HG02870 (cell line): ENCODE results near the gene CAAP1.
"Not testable (repeated sequence)": the region's sequence is repeated elsewhere in the genome, so short reads cannot be mapped to it uniquely, and the experiment has no call there.

Experiments
- ATAC-seq: cut with Tn5 transposase; IDR thresholded peaks from one replicate; pipeline ENCODE4 v1.9.1; 2021; ENCODE audit warnings: mild to moderate bottlenecking, moderate library complexity; ENCODE audit not compliant: unreplicated experiment

Gene CAAP1, protein sequence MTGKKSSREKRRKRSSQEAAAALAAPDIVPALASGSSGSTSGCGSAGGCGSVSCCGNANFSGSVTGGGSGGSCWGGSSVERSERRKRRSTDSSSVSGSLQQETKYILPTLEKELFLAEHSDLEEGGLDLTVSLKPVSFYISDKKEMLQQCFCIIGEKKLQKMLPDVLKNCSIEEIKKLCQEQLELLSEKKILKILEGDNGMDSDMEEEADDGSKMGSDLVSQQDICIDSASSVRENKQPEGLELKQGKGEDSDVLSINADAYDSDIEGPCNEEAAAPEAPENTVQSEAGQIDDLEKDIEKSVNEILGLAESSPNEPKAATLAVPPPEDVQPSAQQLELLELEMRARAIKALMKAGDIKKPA

DNA sequence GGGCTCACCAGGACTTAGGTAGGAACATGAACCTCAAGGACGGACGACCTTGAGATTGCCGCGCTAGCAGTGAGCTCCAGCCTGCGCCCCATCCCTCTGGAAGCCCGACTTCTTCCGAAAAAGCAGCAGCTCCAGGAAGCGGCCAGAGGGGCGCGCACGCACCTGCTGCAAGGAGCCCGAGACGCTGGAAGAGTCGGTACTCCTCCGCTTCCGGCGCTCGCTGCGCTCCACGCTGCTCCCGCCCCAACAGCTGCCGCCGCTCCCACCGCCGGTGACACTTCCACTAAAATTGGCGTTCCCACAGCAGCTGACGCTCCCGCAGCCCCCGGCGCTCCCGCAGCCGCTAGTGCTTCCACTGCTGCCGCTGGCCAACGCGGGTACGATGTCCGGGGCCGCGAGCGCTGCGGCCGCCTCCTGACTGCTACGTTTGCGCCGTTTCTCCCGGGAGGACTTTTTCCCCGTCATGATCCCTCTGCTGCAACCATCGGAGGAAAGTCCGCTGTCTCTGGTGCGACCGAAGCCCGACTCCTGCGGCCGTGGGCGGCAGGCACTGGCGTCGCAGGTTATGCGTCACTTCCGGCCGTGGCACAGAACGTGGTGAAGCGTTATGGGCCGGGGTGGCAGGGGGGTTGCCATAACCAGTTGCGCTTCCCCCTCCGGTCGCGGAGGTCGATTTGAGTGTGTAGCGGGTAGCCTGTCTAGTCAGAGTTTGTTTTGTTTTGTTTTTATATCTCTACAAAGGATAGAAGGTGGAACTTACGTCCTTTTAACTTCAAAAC lies at the start of gene CAAP1:
Gene CAAP1, minus strand, starts transcription at position 552 of the 779 bp plus-strand sequence. Its CDS starts 87 bp downstream, at position 465.
- ATAC-seq, result peak; percentile 88

DNA sequence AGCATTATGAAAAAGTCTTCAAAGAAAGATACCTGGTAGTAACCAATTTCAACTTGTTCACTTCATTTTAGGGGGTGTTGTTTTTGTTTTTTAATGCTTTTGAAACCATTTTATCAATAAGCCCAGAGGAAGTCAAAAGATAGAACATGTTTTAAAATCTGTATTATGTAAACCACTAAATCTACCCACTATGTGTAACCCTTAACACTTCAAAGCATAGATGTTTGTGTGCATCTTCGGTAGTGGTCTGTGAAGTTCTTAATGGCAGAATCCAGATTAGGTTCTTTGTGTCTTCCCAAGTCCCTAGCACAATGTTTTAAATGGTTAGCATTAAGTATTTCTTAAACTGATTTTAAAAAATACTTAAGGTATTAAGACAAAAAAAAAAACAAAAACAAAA lies 48.2 kb upstream of the CAAP1 start:
- no peak for ATAC-seq

DNA sequence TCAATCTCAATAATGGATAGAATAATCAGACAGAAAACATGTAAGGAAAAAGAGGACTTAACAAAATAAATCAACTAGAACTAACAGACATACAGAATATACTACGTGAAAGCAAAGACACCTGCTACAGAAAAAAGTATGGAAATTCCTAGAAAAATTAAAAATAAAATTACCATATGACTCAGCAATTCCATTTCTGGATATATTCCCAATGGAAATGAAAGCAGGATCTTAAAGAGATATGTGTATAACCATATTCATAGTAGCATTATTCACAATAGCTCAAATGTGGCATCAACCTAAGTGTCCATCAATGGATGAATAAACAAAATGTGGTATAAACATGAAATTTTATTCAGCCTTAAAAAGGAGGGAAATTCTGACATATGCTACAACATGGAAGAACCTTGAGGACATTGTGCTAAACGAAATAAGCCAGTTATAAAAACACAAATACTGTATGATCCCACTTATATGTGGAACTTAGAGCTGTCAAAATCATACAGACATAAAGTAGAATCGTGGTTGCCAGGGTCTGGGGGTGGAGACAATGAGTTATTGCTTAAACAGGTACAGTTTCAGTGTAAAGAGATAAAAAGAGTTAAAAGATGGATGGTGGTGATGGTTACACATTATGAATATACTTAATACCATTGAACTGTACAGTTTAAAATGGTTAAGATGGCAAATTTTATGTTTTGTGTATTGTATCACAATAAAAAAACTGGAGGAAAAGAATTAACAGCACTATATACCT lies 47.5 kb upstream of the CAAP1 start:
- no peak for ATAC-seq

DNA sequence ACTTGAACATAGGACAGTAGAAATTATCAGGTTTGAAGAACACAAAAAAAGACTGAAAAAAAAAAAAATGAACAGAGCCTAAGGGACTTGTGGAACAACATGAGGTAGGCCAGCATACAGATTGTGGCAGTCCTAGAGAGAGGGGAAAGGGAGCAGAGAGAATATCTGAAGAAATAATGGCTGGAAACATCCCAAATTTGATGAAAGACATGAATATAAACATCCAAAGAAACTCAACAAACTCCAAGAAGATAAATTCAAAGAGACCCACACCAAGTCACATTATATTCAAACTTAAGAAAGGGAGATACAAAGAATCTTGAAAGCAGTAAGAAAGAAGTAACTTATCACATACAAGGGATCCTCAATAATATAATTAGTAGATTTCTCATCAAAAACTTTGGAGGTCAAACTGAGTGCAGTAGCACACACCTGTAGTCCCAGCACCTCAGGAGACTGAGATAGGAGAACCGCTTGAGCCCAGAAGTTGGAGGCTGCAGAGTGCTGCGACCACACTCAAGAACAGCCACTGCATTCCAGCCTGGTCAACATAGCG lies 45.3 kb upstream of the CAAP1 start:
- ATAC-seq, result no peak

DNA sequence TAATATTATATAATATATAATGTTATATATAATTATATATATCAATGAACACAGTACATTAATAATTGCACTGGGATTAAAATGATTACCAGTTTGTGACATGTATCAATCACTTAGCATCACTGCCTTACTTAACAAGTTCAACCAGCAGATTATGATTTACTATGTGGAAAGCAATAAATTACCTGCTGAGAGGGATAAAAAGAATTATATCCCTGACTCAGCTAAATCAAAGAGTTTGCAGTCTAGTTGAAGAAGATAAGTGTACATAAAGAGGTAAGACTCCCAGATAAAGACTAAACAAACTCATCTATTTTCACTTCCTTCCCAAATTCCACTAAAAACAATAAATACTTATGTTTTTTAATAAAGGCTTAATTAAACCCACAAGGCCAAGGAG lies 43.2 kb upstream of the CAAP1 start:
- no peak for ATAC-seq

DNA sequence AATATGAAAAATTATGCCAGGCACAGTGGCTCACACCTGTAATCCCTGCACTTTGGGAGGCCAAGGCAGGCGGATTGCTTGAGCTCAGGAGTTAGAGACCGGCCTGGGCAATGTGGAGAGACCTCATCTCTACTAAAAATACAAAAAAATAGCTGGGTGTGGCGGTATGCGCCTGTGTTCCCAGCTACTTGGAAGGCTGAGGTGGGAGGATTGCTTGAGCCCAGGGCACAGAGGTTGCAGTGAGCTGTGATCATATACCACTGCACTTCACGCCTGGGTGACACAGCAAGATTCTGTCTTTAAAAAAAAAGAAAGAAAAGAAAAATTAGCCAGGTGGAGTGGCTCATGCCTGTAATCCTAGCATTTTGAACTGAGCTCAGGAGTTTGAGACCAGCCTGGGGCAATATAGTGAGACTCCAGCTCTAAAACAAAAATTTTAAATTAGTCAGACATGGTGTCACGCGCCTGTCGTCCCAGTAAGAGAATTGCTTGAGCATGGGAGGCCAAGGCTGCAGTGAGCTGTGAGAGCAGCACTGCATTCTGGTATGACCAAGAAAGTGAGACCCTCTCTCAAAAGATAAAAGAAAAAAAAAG lies 36.4 kb upstream of the CAAP1 start:
- no peak for ATAC-seq

DNA sequence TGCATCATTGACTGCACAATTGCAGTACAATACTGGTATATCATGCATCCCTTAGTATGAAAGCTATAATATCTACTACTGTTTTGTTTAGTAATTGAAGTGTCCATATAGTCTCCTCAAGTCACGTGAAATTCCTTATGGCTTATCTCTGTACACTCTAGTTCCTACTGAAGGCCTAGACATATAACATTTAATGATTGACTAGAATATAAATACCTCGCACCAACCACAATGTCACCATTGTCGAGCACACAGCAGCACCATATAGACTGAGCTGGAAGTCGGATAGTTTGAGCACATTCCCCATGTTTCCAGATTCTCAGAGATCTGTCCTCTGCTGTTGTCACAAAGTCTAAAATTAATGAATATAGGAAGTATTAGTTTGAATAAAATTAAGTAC lies 33.0 kb upstream of the CAAP1 start:
- ATAC-seq, result no peak

DNA sequence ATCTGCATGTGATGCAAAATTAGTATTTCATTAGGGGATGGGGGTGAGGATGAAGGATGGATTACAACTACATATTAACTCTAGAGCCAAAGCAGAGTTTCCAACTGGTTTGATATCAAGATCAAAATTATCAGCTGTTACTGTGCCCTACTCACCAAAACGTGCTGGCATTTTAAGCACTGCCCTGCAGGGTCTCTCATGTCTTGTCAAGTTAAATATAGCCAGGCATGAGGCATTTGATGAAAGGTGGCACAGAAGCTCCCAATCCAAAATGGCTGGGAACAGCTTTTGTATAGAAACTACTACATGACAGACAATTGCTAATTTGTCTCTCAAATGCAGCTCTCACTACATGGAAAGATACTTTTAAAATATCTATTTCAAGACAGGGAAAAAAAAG lies 27.1 kb upstream of the CAAP1 start:
- ATAC-seq, result no peak

DNA sequence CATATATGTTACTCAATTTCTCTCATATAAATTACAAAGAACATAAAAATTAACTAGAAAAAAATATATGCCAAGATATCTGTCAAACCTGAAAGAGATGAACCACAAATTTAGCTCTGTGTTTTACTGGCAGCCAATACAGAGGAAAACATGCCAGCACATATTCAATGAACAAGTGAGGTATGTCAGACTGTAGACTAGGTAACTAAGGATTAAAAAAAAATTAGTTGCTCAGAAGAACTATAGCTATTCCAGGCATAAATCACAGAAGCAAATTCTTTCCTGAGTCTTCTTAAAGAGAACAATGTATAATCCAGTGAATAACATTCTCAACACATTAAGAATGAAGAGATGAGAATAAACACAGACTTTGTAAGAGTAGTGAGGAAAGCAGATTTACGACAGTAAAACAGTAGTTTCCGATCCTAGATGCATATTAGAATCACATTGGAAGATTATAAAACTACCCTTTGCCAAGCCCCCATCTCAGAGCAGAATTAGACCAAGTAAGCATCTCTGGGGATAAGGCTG lies 20.6 kb upstream of the CAAP1 start:
- ATAC-seq, result no peak

DNA sequence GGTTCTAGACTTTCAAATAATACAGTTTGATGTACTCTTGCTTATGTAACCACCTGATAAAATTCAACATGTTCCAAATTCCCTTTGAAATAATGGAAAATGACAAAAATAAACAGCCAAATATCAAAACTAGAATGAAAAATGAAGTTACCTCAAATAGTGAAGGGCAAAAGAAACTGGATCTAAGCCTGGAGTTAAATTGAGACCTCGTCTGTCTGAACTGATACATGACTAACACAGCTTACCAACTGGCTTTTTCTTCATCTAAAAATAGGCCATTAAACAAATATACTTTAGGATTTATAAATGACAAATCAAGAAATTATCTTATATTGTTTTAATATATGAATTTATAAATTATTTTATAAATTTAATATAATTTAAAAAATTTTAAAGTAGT lies 12.1 kb upstream of the CAAP1 start:
- no peak for ATAC-seq

DNA sequence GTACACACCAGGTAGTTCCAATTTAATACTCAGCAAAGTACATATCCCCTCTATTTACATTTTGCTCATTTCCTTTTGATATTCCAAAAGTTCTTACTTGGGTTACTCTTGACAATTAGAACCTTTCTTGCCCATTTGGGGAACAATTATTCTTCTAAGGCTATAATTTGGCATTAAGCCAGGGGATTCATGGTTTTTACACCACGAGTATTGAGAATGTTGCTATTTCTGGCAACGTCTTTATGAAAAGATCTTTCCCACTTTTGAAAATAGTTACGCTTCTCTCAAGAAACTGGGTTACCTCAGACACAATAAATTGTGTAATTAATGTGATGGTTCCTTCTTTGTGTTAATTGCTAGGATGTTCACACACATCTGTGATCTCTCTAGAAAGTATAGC lies 11.5 kb upstream of the CAAP1 start:
- no peak for ATAC-seq

DNA sequence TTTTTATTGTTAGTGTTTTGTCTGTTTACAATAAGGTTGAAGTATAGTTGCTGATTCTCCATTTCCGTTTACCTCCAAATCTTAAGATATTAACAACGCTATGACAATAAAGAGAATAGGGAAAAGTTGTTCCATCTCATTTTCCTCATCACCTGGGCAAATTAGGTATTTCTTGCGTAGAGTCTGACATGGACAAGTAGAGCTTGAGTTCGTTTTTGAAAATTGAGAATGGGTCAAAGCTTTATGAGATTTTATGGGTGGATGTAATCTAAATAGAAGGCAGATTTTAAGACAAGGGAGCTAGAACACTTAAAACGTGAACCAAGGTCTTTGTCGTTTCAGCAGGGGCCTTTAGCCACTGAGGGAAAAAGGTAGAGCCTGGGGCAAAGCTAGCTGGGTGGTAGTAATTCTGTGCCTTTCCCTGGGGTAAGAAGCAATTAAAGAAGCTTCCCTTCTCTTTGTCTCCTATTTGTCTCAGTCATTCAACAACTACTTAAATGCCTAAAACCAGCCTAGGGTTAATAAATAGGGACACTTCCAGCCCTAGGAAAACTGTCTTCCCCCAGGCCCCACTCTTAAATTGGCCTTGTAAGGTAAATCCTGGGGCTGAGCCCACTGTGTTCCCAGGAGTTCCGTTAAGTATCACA lies 551 bp upstream of the CAAP1 start:
- no peak for ATAC-seq

DNA sequence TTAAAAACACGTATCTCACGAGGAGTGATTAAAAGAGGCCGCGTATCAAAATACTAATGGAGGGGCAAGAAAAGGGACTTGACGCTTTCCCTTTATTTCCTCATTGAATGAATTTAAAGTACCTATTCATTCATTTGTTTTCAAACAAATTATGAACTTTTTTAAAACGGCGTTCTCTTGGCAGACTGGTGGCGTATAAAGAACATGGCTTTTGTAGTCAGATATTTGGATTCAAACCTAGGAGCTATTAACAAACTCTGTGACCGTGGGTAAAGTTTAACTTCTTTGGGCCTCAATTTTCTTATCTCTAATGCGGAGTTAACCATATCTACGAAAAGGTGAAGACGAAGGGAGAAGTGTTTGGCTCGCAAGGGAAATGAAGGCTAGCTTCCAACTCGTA lies 876 bp downstream of the CAAP1 start:
- no peak for ATAC-seq

DNA sequence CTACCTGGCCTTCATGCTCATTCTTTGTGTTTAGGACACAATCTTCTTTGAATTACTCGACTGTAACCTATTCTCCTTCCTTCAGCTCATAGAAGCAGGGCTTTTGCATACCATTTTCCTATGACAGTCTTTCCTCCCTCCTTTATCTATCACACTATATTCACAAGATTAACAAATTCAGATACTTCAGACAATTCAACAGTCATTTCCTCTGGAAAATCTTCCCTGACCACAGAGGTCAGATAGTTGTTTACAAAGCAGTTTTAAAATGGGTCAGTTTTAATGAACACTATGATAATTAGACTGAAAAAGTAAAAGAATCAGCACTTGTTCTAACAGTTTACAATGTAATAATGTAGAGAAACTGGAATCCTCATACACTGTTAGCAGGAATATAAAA lies 4.3 kb downstream of the CAAP1 start:
- ATAC-seq, result no peak

DNA sequence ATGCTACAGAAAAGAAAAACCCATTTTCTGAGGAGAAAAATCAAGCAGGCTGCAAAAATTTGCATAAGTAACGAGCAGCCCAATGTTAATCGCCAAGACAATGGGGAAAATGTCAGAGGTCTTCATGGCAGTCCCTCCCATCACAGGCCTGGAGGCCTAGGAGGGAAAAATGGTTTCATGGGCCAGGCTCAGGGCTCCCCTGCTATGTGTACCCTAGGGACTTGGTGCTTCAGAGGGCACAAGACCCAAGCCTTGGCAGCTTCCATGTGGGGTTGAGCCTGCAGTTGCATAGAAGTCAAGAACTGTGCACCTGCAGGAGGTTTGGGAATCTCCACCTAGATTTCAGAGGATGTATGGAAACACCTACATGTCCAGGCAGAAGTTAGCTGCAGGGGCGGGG lies 10.4 kb downstream of the CAAP1 start:
- ATAC-seq, result no peak

DNA sequence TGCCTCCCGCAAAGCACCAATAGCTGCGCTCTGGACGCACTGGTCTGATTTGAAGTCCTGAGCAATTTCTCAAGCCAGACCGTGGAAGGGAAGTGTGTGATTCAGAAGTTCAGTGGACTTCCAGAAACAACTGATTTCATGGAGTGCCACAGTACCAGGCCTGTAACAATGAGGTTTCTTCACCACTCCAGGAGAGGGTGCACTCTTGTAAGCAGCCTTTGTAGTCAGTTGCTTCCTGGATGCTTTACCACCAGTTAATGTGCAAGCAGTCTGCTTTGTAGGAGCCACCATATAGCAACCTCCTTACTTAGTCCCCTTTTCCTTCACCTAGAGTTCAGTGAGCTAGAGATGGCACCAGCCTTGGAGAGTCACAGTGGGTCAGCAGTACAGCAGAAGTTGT lies 12.3 kb downstream of the CAAP1 start:
- ATAC-seq, result no peak

DNA sequence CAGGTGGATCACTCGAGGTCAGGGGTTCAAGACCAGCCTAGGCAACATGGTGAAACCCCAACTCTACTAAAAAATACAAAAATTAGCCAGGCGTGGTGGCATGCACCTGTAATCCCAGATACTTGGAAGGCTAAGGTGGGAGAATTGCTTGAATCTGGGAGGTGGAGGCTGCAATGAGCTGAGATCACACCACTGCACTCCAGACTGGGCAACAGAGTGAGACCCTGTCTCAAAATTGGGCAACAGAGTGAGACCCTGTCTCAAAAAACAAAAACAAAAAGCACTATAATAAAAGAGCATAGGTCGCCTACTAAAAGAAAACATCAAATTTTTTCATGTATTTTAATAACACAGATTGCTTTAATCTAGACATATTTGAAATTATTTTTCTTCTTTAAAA lies 17.4 kb downstream of the CAAP1 start:
- ATAC-seq, result not testable (repeated sequence)

DNA sequence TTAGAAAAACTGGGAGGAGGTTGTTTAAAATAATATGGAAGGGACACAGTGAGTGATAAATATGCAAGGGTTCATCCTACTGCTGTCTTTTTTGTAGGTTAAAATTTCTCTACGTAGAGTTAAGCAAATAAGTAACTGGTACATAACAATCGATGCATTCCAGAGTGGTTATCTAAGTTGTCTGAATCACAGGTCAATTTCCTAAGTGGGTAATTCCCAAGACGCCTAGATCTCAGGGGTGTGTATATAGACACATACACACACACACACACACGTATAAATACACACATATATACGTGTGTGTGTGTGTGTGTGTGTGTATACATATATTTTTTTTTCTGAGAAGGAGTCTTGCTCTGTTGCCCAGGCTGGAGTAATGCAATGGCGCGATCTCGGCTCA lies 22.3 kb downstream of the CAAP1 start:
- no peak for ATAC-seq

DNA sequence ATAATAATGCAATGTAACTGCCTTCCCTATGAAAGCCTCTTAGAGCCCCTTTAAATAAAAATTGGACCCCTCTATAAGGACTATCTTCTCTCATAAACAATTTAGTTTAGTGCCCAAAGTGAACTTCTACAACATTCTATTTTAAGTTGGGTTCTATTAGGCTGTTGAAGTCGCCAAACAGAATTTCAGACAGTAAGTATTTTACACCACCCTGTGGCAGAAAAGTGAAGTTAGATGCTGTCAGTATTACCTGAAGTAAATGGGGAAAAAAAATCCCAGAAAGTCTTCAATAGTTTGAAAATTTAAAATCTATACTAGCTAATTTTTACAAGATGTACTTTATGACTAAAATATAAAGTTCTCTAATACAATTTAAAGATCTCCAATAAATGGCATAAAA lies 29.5 kb downstream of the CAAP1 start:
- no peak for ATAC-seq

DNA sequence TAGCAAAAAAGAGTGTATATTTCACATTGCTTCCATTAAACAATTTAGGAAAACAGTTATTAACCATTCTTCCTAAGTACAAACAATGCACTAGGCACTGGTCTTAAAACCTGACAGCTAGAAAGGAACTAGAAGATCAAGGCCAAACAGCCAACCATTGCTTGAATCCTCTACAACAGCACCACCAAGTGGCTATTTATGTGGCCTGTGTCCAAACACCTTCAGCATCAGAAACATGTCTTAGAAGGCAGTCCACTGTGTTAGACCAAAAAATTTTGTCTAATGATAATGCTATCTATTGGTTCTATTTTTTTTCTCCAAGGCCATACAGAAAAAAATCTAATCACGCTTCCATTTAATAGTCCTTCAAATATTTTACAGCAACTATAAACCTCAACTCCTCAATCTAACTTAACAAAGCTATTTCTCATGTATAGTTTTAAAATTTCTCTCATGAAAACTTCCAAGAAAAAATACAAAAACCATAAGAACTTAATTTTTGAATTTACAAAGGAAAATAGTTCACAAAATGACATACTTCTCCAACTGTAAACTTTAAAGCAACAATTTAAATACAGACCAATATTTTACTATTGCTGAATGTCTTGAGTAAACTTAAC lies 36.1 kb downstream of the CAAP1 start:
- ATAC-seq, result no peak
